Measurements from ENCODE around the gene CELF2. TPM values are rescaled to one million over a fixed set of nuclear protein-coding genes. Genes with fewer than 3 reads are reported as not detected.

CELF2 gene
- total and polyA plus RNA-seq, 9 of the 15 experiments (the other 6 are each of a cell fraction or from before 2014, with no cell fraction given) = 4.0 to 20.3 (median 11.1) TPM

GRCh38 chr10:11322698-11323097 lies 305.0 kb downstream of the CELF2 start:
- H3K27ac ChIP-seq (ENCODE audit: extremely low read depth, low read depth, low read length) = no peak overlapping the region

More at GRCh38 chr10:11322698-11323097, 305.0 kb downstream of the CELF2 start:
- FAIRE-seq (no peak), DNase-seq (ENCODE audit: extremely low read depth in 1 of 4, low spot score in 3 of 4) (no peak), ATAC-seq (no peak)
- no peaks in the 10 kb centered on the region for H3K9me3 ChIP-seq (replicated peaks; ENCODE audit: control insufficient read depth, insufficient read depth, low read depth, low read length)
- intact Hi-C loops (cut with micrococcal nuclease) = no loop called here
- TF ChIP-seq CSDE1 (IDR thresholded peaks at IDR 0.05) = no peak
- TF ChIP-seq OTX1 (CRISPR knock-in tag; IDR thresholded peaks at IDR 0.05) = no peak
- no peak for TF ChIP-seq FUS (optimal IDR thresholded peaks at IDR 0.05; ENCODE audit: low read depth, low read length)
- no peak for TF ChIP-seq AFF1 (IDR thresholded peaks at IDR 0.05; ENCODE audit: low read depth in 1 of 2, partially characterized antibody in 2 of 2)
- no peak for TF ChIP-seq NR1H2 (CRISPR knock-in tag; IDR thresholded peaks at IDR 0.05)
- TF ChIP-seq CBFA2T3 (IDR thresholded peaks at IDR 0.05) = no peak
- no peak for TF ChIP-seq PBX2 (CRISPR knock-in tag; IDR thresholded peaks at IDR 0.05; ENCODE audit: low read depth)
- no peak for TF ChIP-seq PBX2 (tag; conservative IDR thresholded peaks at IDR 0.05; ENCODE audit: low read depth)
- no peak for TF ChIP-seq ESRRB (CRISPR knock-in tag; IDR thresholded peaks at IDR 0.05; ENCODE audit: borderline replicate concordance)
- TF ChIP-seq NFIC (IDR thresholded peaks at IDR 0.05) = no peak
- TF ChIP-seq FOXK2 (conservative IDR thresholded peaks at IDR 0.05 in 1 of 2, IDR thresholded peaks at IDR 0.05 in 1 of 2; ENCODE audit: low read depth in 2 of 2) = no peak
- TF ChIP-seq EZH2 (IDR thresholded peaks at IDR 0.05; ENCODE audit: borderline replicate concordance, low read depth, low read length) = no peak
- no peak for TF ChIP-seq MECOM (CRISPR knock-in tag; IDR thresholded peaks at IDR 0.05)
- no peak for TF ChIP-seq GATAD2A (IDR thresholded peaks at IDR 0.05)
- H3K9me1 ChIP-seq (ENCODE audit: control insufficient read depth, insufficient read depth, low read length) = no peaks in the 10 kb centered on the region
- H3K9ac ChIP-seq (ENCODE audit: insufficient read depth in 1 of 2, low read depth in 2 of 2, low read length in 2 of 2) = no peak overlapping the region
- ChIA-PET CTCF (ENCODE audit: low intra/inter-chr PET ratio) (no interaction called here), POLR2A (no interaction called here)
- no peak overlapping the region for H3K4me2 ChIP-seq (ENCODE audit: insufficient read depth, low read length)
- H3K4me3 ChIP-seq = no peak overlapping the region
- H4K20me1 ChIP-seq (replicated peaks; ENCODE audit: control insufficient read depth, insufficient read depth, low read length) = no peaks in the 10 kb centered on the region
- in situ Hi-C loops (cut with MboI) = no loop called here
- no peaks in the 10 kb centered on the region for H3K27me3 ChIP-seq (ENCODE audit: control insufficient read depth in 2 of 2, insufficient read depth in 2 of 2, low read length in 2 of 2)
- H2AFZ ChIP-seq (ENCODE audit: low read depth, low read length) = no peak overlapping the region
- no TSS peak for BruUV-seq (replicated peaks)
- no peaks in the 10 kb centered on the region for H3K36me3 ChIP-seq (ENCODE audit: control insufficient read depth, insufficient read depth, low read length)
- WGBS (ENCODE audit: insufficient coverage, low coverage, missing lambda C conversion rate) = 42% methylated on average over 1 of the region's 1 CpG
- 0 out of 5 replicates have a peak, but pooled peaks cover 0 to 3% of the 10 kb centered on the region in 2 experiments for H3K4me1 ChIP-seq (replicated peaks in 1 of 2; ENCODE audit: control insufficient read depth in 2 of 2, insufficient read depth in 2 of 2, low read length in 2 of 2)
- no peaks in the 10 kb centered on the region for H3K79me2 ChIP-seq (ENCODE audit: control insufficient read depth, insufficient read depth, low read length)

Data from K562 (cell line).